Stimulated activated CD8-positive, alpha-beta memory T cell treated with anti-CD3 and anti-CD28 coated beads, Interleukin-2, amount 100 ng/mL, for 48 hours (primary cell): ENCODE data around the gene INPP4A.

Experiments used
- DNase-seq, 2 donors: peaks; one replicate each; pipeline ENCODE4 v3.0.0-alpha.2; 2020; ENCODE audit warnings: low read depth in 2 of 2

The INPP4A gene

DNA sequence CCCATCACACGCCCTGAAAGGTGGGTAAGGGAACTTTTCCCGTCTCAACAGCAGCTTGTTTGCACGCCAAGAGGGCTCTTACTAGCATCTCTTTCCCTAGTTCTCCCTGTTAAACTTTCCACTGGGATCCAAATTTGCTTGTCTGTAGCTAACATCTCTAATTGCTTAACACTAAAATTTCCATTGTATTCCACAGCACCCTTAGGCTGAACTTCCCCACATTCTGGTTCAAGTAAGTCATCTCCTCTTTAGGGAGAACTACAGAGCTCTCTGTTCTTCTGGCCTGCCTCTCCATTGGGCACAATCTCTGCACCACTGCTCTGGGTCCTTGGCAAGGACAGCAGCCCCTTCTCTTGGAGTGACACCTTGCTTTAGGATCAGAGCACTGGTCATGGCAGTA, 187.7 kb downstream of the INPP4A start:
- DNase-seq = no peak

DNA sequence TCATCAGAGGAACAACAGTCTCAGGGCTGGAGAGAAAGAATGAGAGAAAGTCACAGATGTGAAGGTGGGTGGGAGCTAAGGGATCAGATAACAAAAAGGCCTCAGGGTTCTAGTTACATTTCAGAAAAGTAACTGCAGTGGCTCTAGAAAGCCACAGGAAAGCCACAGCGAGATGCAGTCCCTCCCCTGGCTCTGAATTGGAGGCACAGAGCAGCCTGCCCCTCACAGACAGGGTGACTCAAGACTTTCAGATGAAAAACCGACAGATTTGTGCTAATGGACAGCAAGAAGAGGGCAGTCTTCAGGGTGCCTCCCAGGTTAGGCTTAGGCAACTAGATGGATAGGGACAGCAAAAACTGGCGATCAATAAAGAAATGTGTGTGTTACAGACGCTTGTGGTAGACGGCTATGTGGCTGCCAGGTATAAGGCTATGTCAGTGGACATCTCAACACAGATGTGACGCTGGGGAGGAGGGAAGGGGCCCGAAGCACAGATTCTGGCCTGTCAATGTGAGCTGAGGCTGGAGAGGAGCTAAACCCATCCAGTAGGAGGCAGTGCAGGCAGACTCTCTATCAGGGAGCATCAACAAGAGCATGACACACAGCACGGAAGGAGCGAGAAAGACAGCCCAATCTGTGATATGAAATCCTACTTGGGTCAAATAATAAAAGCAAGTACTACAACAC, 189.9 kb downstream of the INPP4A start:
- DNase-seq = peak; percentile 27 to 41

DNA sequence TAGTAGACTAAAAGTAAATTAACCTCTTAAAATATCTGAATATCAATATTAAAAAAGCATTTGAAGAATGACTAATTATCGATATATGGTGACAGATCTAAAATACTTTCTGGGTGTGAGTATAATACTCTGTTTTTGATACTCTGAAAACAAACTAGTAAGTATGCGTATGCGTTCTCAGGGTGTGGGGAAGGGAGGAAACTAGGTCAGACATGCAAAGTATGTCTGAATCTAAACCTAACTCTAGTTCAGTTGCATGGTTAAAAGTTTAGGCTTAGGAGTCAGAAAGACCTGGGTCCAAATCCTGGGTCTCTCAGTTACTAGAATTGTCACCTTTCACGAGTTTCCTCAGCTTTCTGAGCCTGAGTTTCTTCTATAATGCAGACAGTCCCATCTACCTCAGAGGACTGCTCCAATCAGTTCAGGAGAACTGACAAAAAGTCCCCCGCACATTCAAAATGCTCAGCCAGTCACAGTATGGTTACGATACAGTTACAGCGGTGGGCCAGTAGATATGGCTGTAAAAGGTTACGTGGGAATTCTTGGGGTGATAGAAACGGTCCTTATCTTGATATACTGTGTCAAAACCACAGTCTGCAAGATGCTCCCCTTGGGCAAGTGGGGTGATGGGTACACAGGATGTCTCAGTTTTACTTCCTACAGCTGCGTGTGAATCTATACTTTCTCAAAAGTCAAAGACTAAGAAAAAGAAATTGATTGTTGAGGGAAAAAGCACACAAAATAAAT, 192.9 kb downstream of the INPP4A start:
- peak; percentile 9 to 20 for DNase-seq

DNA sequence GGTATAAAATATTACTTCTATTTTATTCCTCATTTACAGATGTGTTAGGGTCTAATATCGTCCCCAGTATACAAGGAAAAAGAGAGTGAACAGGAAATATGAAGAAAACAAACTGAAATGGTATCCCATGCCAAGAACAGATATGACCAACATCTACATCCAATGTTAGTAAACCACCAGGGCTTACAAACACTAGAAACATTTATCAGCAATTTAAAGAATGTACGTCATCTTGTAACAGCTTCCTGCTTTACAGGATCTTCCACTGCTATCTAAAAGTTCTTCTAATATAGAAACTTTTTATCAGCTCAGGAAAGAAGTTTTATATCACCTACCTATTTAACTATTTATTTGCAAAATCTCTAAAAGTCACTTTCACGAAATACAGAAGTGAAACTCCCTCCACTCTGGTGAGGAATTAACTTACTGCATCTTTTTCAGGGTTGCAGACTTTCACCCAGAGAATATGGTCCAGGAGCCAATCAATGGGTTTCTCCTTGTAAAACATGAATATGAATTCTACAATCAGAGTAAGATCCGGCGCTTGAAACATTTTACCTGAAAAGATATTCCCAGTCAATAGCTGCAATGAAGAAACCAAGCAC, 198.9 kb downstream of the INPP4A start:
- DNase-seq = no peak
